ENCODE results near the gene GALNT1. TPM values are rescaled to one million over a fixed set of nuclear protein-coding genes. Genes with fewer than 3 reads are reported as not detected.

The GALNT1 gene
- polyA plus RNA-seq, 2 of the 4 experiments (the other 2 are of a cell fraction), result 97.4 to 113 TPM

DNA sequence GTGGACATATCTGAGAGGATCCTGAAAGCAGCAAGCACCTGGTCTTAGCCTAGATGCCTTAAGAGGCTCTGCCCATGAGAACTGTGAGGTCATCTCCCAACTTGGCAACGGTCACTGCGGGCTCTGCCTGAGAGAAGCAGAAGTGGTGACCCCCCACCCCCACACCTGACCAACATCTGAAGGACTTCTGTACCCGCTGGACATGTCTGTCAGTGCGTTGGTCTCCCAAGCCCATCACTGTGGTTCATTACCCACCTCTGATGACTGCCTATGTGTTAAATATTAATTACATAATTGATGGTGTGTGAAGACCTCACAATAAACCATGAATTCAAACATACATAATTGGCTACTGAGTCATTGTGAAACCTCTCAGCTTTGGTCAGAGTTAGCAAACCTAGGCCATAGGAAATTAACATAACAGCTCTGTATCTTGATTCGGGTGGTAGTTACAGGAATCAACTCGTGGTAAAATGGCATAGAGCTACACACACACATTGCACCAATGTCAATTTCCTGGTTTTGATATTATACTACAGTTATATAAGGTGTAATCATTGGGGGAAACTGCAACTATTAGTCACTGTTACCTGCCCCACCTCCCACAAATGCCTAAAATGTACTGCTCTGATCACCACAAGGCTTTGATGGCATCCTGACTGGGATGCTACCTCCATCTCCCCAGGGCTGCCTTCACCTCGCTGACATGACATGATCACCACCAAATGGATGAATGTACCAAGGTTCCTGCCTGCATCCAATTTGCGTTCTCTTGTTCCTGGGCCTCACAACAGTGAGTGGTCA, 4.3 kb upstream of the GALNT1 start:
- Histone ChIP-seq H3K9me3 (no peaks in the 10 kb centered on the region), H3K27ac (no peak overlapping the region), H3K4me1 (peaks cover 2% of the 10 kb centered on the region; the same call in 1 of the 3 replicates), H3K4me2 (no peak overlapping the region), H3K4me3 (no peak overlapping the region)
- DNase-seq (ENCODE audit: low read depth in 1 of 2, low spot score in 1 of 2), result no peak
- 85% methylated on average over 8 of the region's 8 CpGs for WGBS (ENCODE audit: missing lambda C conversion rate)
- no peak for TF ChIP-seq ZSCAN20 (CRISPR knock-in tag; IDR thresholded peaks at IDR 0.05)
- TF ChIP-seq HOXA7 (CRISPR knock-in tag; IDR thresholded peaks at IDR 0.05), result no peak
- TF ChIP-seq HOXB13 (CRISPR knock-in tag; IDR thresholded peaks at IDR 0.05; ENCODE audit: low read depth), result no peak
- POLR2A ChIA-PET, result no interaction called here
- ATAC-seq, result no peak
- FAIRE-seq, result no peak
- CTCF ChIA-PET, result no interaction called here

GRCh38 chr18:35578481-35578880, 3.1 kb upstream of the GALNT1 start:
- Histone ChIP-seq H3K4me1 (peaks cover 7% of the 10 kb centered on the region; the same call in 1 of the 3 replicates), H3K9me3 (no peaks in the 10 kb centered on the region), H3K27ac (no peak overlapping the region), H3K4me3 (no peak overlapping the region), H3K4me2 (no peak overlapping the region)
- ChIA-PET CTCF (no interaction called here), POLR2A (no interaction called here)
- TF ChIP-seq SREBF2 (IDR thresholded peaks at IDR 0.05) (no peak), ZSCAN20 (CRISPR knock-in tag; IDR thresholded peaks at IDR 0.05) (no peak), KDM1A (IDR thresholded peaks at IDR 0.05; ENCODE audit: low read depth) (no peak), USF2 (IDR thresholded peaks at IDR 0.05) (no peak), MYC (IDR thresholded peaks at IDR 0.05; ENCODE audit: borderline replicate concordance, low read length) (no peak), RFX5 (IDR thresholded peaks at IDR 0.05) (no peak), PHF8 (IDR thresholded peaks at IDR 0.05; ENCODE audit: borderline replicate concordance, low read depth) (no peak), EHMT2 (IDR thresholded peaks at IDR 0.05; ENCODE audit: low read depth) (no peak), RAD21 (conservative IDR thresholded peaks at IDR 0.05 in 1 of 2, IDR thresholded peaks at IDR 0.05 in 1 of 2) (no peak), CHD2 (IDR thresholded peaks at IDR 0.05; ENCODE audit: low read length, partially characterized antibody) (no peak), MAZ (IDR thresholded peaks at IDR 0.05; ENCODE audit: borderline replicate concordance, low read depth, low read length) (no peak), BHLHE40 (IDR thresholded peaks at IDR 0.05; ENCODE audit: low read depth, low read length) (no peak)
- no peak for FAIRE-seq
- WGBS (ENCODE audit: missing lambda C conversion rate), result 54% methylated on average over 1 of the region's 1 CpG
- no peak for DNase-seq (ENCODE audit: low read depth in 1 of 2, low spot score in 1 of 2)
- ATAC-seq, result no peak

- POLR2A ChIA-PET, result no interaction called here
- no peak overlapping the region for H3K4me2 ChIP-seq
- H3K27ac ChIP-seq, result no peak overlapping the region
- FAIRE-seq (no peak), DNase-seq (ENCODE audit: low read depth in 1 of 2, low spot score in 1 of 2) (no peak), ATAC-seq (no peak)
- TF ChIP-seq ATOH8 (CRISPR knock-in tag; IDR thresholded peaks at IDR 0.05; ENCODE audit: low read depth) (no peak), ZNF302 (CRISPR knock-in tag; IDR thresholded peaks at IDR 0.05) (no peak), RCOR1 (IDR thresholded peaks at IDR 0.05; ENCODE audit: low read depth, low read length) (no peak), POLR2AphosphoS2 (conservative IDR thresholded peaks at IDR 0.05; ENCODE audit: low read length) (no peak), JUN (IDR thresholded peaks at IDR 0.05) (no peak)
- peaks cover 7% of the 10 kb centered on the region; the same call in 1 of the 3 replicates for H3K4me1 ChIP-seq
- H3K4me3 ChIP-seq, result no peak overlapping the region
- WGBS (ENCODE audit: missing lambda C conversion rate), result 86% methylated on average over 4 of the region's 4 CpGs
- H3K9me3 ChIP-seq, result no peaks in the 10 kb centered on the region
- CTCF ChIA-PET, result interaction anchor here (0.7 kb wide), 1 partner anchor 110 kb away, joined by 4 read pairs; no protein-coding TSS in a partner anchor
These were observed 2.6 kb upstream of the GALNT1 start for GRCh38 chr18:35578936-35579335.
